ENCODE results near the gene C21orf58.
"Not testable (repeated sequence)": the region's sequence is repeated elsewhere in the genome, so short reads cannot be mapped to it uniquely, and the experiment has no call there.

The C21orf58 gene

DNA sequence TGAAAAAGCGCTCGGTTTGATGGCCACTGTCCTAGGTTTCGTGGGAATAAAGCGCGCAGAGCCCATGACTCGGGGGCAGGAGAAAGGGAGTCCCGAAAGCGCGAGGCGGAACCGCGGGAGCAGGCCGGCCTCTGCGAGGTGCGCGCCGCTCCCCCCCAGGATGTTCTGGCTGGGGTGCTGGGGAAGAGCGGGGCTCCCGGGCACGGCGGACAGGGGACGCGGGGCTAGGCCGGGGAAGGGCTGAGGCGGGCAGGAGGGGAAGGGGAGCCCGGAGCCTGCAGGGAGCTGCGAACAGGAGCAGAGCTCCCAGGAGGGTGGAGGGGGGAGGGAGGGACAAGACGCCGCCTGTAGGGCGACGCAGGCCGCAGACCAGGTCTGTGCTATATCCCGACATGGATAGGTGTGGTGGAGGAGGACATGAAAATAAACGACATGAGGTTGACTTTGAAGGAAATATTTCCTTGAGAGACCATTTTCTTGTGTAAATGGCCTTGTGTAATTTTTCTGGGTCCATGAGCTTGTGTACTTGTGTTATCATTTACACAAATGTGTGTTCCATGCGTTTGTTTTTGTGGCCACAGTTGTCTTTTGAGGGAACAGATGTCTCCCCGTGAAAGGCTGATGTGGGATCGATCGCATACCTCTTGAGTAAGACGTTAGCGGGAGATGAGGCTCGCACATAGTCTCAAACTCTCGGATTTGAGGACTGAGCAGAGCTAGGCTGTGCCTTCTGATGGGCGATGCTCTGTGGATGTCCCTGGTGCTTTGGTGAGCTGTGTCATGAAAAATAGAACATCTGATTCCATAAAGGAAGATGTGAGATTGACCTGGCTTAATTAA is 1.6 kb upstream of the C21orf58 start:
- peak in 2 of 3 donors; percentile 18 to 39 for DNase-seq (ENCODE audit: low read depth in 2 of 3, low spot score in 1 of 3)

DNA sequence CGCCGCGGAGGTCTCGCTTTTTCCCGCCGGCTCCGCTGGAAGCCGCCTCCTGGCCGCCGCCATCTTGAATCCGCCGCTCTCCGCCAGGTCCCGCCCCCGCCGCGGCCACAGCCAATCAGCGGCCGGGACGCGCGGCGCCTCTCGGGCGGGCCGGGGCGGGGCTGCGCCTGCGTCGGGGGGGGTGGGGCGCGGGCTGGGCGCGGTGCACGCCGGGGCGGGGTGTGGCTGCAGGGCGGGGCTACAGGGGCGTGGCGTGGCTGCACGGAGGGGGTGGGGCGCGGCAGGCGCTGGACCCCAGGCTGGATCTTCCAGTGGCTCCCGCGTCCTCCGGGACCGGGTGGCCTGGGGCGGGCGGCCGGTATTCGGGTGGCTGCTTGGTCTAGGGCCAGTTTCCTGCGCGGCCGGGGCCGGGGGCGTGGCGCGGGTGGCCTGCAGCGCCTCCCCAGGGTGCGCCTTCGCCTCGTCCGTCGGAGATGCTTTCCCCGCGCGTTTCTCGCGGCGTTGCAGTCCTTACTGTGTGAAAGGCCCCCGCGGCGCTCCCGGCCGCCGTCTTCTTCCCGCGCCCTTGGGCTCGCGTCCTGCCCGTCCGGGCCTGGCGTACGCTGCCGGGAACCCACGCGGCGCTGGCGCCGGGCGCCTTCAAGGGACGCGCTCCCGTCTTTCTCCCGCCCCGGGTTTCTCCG is 861 bp upstream of the C21orf58 start:
- peak; percentile 74 to 86 (median 85) for DNase-seq (ENCODE audit: low read depth in 2 of 3, low spot score in 1 of 3)

DNA sequence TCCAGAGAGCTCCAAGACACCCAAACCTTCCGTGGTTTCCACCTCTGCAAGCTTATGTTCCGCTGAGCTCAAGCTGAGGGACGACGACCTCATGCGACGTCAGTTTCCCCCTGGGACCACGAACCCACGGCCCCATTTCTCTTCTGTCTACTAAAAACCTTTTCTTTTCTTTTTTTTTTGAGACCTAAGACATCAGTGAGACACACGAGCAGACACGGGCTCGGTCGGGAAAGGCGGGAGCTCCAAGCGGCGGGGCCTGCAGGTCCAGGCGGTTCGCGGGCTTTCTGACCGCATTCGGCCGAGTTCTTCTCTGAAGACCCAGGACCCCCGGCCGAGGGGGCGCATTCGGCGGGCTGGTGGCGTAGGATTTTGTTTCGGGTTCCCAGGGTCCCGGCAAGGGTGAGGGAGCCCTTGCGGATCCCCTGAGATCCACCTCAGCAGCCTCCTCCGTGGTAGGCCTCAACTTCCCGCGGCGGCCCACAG is 402 bp downstream of the C21orf58 start:
- DNase-seq (ENCODE audit: low read depth in 2 of 3, low spot score in 1 of 3): peak in 1 of 3 donors; percentile 14

DNA sequence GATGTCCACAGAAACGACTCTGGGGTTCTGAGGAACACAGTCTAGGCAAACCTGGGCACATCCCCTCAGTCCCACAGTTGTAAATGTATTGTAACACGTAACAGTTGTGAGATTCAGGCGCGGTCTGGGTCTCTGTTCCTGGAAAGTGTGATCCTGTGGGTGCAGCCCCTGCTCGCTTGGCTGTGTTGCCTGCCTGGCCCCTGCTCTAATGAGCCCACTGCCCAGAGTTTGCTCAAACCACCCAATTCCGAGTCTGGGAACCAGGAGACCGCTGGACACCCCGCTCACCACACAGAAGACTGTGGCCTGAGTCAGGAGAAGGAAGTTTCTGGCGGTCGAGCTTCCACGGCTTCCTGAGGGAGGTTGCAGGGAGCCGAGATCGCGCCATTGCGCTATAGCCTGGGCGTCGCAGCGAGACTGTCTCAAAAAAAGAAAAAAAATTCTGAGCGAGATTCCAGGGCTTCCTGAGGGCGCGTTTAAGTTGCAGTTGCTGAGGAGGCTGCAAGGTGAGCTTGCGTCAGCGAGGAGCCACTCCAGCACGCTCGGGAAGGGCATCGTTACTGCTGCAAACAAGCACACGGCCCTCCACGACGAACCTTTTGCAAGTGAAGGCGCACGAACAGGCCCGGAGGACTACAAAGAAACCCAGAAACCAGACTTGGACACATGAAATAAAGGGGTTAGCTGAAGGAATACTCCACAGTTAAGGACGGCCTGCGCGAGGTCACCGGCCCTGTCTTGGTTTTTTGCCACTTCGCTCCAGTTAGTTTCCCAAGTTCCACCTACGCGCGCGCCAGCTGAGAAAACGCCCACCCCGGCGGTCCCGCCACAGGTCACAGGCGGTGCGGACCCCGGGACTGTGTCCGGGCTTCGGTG is 1.1 kb downstream of the C21orf58 start:
- peak in 2 of 3 donors; percentile 11 to 14 for DNase-seq (ENCODE audit: low read depth in 2 of 3, low spot score in 1 of 3)

DNA sequence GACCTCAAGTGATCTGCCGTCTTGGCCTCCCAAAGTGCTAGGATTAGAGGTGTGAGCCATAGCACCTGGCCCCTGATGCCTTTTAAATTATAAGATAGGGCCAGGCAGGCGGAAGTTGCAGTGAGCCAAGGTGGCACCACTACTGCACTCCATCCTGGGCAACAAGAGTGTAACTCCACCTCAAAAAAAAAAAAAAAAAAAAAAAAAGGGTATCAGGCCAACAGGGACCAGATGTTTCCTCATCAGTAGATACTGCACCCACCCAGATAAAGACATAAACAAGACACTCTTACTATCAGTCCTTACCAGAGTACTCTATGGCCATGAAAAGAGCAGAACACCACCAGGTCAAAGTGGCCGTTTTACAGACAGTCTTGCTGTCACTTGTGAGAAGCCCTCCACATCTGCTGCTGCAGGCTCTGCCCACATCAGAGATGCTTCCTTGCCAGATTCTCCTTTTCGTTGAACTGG is 3.3 kb downstream of the C21orf58 start:
- DNase-seq (ENCODE audit: low read depth in 2 of 3, low spot score in 1 of 3): no peak

DNA sequence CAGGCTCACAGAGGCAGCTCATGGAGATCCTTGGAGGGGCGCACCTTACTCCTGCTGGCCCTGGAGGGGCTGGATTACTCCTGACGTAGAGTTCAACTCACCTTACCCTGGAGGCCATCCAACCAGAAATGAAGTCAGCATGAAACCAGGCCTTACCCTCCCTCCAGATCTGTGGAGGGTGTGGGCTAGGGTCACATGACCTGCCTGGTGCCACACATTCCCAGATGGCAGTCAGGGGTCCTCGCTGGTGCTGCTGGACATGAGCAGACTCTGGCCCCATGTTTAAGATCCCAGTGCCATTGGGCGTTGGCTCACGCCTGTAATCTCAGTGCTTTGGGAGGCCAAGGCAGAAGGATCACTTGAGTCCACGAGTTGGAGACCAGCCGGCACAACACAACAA is 4.5 kb downstream of the C21orf58 start:
- no peak for DNase-seq (ENCODE audit: low read depth in 2 of 3, low spot score in 1 of 3)

DNA sequence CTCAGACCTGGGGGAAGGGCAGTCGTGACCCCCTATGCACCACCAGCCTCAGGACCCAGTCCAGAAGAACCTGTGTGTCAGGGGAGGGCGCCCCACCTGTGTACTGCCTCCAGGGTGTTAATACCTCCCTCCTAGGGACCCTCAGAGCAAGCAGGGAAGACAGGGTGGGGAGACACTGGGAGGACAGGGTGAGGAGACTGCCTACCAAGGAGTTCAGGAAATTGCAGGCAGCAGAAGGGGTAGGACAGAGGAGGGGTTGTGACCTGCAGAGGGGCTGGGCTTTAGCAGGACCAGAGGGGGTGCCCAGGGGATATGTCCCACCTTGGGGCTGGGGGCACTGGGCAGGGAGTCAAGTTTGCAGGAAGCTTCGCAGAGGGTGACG is 5.2 kb downstream of the C21orf58 start:
- DNase-seq (ENCODE audit: low read depth in 2 of 3, low spot score in 1 of 3): no peak

DNA sequence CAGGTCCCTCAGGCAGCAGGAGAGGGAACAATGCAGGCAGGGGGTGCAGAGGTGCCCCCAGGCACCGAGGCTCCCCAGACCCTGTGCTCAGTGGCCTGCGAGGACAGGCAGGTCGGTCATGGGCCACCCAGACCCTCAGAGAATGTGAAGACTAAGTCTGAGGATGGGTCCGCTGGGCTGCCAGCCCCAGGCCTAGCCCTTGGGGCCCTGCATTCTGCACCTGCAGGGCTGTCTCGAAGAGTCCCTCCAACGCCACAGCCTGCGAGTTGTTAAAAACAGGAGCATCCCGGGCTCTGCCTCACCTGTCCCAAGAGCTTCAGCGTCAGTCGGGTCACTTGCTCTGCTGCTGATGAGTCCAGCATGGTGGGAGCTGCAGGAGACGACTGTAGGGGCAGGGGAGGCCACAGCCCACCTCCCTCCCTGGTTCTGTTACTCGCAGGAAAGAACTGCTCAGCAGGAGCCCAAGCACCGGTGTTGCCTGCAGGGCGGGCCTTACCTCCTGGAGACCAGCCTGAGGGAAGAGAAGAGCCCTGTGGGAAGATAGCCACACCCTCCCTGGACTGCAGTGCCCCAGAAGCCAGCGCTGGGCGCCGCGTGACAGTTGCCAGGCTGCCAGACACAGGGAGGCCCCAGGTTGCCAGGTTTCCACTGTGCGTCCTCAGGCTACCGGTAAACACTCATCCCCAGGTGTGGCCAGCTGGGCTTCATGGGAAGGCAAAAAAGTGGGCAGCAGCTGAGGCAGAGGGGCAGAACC is 5.8 kb downstream of the C21orf58 start:
- no peak for DNase-seq (ENCODE audit: low read depth in 2 of 3, low spot score in 1 of 3)

DNA sequence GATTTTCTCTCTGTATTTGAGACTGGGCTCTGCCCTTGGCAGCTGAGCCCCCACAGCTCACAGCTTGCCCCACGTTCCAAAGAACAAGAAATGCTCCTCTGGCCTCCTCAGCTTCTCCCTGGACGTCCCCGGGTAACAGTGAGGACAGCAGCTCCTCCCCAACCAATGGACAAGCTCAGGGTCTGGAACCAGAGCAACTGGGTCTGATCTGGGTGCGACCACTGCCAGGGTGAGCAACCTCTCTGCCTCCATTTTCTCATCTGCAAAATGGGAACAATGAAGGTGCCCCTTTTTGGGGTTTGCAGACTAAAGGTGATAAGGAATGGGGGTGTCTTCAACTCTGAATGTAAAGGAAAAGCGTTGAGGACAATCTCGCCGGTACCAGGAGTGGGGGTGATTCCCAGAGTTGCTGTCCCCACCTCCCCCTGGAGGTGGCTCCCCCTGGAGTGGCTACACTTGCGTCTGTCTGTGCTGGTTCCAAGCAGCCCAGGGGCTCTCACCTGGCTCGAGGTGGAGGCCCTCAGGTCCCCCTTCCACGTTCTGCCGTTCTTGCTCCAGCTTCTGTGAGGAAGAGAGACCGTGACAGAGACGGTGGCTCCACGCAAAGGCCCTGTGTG is 6.9 kb downstream of the C21orf58 start:
- DNase-seq (ENCODE audit: low read depth in 2 of 3, low spot score in 1 of 3): no peak

DNA sequence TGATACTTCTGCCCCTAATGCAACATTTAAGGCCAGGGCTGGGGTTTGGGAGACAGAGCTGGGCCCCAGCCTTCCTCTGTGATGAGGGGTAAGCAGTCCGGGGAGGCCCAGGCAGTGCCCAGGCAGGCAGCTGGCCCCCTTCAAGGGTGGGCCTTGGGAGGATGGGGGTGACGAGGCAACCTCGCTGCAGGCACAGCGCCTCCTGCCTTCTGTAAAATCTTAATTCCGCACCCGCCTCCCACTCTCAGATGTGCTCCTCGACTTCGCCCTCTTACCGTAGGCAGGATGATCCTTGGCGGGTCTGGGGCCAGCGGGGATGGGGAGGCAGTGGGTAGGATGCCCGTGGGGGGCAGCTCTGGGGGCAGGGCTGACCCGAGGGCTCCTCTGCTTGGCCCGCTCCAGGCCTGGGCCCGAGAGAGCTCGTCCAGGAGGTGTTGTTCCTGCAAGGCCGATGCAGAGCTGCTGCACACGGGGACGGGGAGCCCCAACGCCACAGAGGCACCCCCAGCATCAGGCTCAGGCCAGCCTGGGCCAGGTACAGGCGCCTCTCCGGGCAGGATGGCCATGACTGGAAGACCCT is 9.1 kb downstream of the C21orf58 start:
- no peak for DNase-seq (ENCODE audit: low read depth in 2 of 3, low spot score in 1 of 3)

DNA sequence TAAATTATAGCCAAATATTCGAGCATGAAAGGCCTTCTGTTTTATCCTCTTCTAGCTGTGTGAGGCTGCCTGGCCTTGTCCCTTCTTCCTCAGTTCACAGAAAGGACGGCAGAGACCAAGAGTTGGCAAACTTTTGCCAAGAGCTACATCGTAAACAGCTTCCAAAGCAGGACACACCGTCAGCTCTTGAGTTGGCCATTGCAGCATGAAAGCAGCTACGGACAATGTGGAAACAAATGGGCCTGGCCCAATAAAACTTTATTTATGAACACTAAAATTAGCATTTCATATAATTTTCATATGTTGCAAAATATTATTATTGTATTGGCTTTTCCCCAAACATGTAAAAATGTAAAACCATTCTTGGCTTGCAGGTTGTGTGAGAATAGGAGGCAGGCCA is 10.7 kb downstream of the C21orf58 start:
- DNase-seq (ENCODE audit: low read depth in 2 of 3, low spot score in 1 of 3): no peak

DNA sequence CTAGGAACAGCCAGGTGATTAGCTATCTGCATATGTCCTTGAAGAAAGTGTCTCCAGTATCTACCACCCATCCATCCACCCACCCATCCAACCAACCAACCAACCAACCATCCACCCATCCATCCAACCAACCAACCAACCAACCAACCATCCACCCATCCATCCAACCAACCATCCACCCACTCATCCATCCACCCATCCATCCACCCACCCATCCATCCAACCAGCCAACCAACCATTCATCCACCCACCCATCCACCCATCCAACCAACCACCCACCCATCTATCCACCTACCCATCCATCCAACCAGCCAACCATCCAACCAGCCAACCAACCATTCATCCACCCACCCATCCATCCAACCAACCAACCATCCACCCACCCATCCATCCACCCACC is 12.1 kb downstream of the C21orf58 start:
- DNase-seq (ENCODE audit: low read depth in 2 of 3, low spot score in 1 of 3): no peak

DNA sequence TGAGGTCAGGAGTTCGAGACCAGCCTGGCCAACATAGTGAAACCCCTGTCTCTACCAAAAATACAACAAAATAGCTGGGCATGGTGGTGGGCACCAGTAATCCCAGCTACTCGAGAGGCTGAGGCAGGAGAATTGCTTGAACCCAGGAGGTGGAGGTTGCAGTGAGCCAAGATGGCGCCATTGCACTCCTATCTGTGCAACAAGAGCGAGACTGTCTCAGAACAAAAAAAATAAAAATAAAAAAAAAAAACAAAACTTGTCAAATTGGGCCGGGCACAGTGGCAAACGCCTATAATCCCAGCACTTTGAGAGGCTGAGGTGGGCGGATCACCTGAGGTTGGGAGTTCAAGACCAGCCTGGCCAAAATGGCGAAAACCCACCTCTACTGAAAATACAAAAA is 13.4 kb downstream of the C21orf58 start:
- not testable (repeated sequence) for DNase-seq (ENCODE audit: low read depth in 2 of 3, low spot score in 1 of 3)

DNA sequence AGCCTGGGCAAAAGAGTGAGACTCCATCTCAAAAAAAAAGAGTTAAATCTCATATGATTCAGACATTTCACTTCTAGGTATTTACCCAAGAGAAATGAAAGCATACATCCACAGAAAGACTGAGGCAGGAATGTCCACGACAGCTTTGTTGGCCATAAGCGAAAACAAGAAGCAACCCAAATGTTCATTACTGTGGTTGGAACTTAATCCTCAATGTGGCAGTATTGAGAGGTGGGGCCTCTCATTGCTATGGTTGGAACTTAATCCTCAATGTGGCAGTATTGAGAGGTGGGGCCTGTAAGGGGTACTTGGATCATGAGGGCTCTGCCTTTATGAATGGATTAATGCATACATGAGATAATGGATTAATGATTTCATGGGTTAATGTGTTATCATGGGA is 15.2 kb downstream of the C21orf58 start:
- no peak for DNase-seq (ENCODE audit: low read depth in 2 of 3, low spot score in 1 of 3)

DNA sequence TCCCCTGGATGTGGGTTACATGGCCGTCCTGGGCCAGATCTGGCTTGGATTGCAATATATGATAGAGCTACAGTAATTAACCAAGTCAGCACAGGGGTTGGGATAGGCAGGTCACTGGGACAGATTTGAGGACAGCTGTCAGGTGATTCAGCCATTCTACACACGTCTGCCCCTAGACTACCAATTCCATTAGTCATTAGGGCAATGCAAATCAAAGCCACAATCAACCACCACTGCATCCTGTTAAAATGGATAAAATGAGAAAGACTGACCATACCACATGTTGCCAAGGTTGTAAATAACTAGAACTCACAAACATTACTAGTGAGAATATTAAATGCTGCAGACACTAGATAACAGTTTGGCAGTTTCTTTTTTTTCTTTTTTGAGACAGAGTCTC is 16.0 kb downstream of the C21orf58 start:
- no peak for DNase-seq (ENCODE audit: low read depth in 2 of 3, low spot score in 1 of 3)

DNA sequence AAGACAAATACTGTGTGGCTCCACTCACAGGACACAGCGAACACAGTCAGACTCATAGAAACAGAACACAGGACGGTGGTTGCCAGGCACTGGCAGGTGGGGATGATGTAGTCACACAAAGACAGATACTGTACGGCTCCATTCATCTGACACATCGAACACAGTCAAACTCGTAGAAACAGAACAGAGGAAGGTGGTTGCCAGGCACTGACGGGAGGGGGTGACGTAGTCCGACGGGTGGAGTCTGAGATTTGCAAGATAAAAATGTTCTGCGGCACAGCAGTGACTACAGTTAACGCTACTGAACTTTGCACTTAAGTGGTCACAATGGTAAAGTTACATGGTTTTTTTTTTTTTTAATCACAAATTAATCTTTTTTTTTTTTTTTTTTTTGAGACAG is 18.7 kb downstream of the C21orf58 start:
- DNase-seq (ENCODE audit: low read depth in 2 of 3, low spot score in 1 of 3): no peak

DNA sequence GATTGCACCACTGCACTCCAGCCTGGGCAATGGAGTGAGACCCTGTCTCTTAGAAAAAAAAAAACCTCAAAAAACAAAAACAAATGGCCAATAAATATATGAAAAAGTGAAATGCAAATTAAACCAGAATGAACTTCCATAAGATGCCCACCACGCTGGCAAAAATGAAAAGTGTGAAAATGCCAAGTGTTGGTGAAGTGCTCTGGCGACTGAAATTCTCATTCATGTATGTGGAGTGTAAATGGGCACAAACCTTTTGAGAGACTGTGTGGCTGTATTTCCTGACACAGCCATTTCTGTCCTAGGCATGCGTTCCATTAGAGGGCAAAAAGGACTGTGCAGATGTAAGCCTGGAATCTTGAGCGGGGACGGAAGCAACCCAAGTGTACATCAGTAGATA is 19.2 kb downstream of the C21orf58 start:
- DNase-seq (ENCODE audit: low read depth in 2 of 3, low spot score in 1 of 3): no peak

DNA sequence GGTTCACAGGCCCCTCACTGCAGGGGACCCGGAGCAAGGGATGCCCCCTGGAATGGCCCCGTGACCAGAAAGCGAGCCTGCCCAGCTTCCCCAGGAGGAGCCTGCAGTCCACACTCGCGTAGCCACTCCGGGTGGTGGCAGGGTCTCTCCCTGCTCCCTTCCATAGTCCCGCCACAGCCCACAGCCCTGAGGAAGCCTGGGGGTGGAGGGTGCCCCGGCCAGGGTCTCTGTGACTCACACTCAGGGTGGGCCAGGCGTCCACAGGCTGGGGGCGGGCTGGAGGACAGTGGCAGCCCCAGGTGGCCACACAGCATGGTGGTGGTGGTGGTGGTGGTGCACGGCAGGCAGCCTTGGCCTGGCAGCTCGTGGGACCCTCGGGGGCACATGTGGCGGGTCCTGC is 21.9 kb downstream of the C21orf58 start:
- no peak for DNase-seq (ENCODE audit: low read depth in 2 of 3, low spot score in 1 of 3)

DNA sequence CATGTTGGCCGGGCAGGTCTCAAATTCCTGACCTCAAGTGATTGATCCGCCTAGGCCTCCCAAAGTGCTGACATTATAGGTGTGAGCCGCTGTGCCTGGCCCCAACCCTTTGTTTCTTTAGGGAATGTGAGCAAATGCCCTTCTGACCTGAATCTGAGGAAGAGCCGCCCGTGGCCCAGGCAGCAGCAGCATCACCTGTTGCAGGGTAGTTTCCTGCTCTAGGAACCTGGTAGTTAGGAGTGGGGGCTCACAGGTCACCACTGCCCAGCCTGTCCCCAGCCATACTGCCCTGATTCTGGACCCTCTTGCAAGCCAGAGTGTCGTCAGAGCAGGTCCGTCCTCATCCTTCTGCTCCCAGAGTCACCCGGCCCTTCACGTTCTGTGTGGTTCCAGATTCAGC is 24.5 kb downstream of the C21orf58 start:
- no peak for DNase-seq (ENCODE audit: low read depth in 2 of 3, low spot score in 1 of 3)
